GM10847 (cell line): ENCODE results near the gene TNS1.

Experiments used
- POLR2A ChIP-seq: IDR thresholded peaks from 2 replicates; pipeline ENCODE4 v1.6.1; 2011; ENCODE audit not compliant: insufficient read length; ENCODE audit errors: extremely low read depth

The TNS1 gene

DNA sequence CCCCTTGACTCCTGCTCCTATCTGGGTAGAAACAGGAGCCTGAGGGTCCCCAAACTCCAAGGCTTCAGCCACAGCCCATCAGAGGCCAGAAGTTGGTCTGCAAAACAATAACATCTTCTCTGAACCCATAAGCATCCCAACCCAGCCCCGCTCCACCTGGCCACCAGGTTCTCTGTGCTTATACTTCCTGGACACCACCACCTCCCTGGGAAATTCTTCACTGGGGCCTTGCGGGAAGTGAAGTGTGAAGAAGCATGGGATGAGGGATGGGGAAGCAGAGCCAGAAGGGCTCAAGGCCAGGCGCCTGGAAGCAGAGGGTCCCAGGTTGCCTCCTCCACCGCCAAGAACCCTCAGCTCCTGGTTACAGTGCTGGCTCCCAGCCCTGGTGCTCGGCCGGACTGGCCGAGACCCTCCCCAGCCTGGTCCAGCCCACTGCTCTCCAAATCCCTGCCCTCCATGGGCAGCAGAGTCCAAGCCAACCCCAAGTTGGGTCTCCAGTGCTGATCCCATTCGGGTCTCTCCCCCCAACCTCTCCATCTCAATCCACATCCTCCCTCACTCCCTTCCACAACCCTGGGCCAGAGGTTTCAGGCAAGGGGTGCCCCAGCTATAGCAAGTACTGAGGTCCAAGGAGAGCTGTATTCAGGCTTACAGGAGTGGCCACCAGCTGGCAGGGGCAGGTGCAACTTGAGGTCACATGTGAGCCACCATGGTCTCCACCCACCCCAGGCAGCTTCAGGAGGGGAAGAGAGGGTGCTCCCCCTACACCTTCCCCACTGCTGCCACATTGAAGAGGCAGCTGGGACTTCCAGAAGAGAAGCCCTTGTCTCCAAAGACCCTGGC is 60.7 kb downstream of the TNS1 start:
- TF ChIP-seq POLR2A = no peak

GRCh38 chr2:217941339-217941738 is 61.5 kb downstream of the TNS1 start:
- no peak for TF ChIP-seq POLR2A

GRCh38 chr2:217940261-217941220 is 62.3 kb downstream of the TNS1 start:
- no peak for TF ChIP-seq POLR2A

- TF ChIP-seq POLR2A = no peak
Observed at GRCh38 chr2:217939629-217940245, 63.1 kb downstream of the TNS1 start.

DNA sequence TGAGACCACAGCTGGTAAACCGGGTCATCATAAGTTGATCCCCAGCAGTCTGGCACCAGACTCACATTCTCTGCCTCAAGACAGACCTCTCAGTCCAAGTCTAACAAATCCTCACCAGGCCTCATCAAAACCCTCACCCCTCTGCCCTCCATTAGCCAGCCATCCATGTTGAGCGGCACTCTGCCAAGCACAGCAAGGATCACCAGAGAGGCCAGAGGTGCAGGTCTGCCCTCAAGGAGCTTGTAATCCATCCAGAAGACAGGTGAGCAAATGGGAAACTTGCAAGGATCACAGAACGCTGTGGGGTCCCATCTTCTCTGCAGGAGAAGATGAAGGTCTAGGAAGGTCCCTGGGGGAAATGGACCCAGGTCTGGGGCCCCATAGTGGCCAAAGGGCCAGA is 63.6 kb downstream of the TNS1 start:
- TF ChIP-seq POLR2A = no peak

GRCh38 chr2:217938036-217938435 is 64.8 kb downstream of the TNS1 start:
- TF ChIP-seq POLR2A = no peak

DNA sequence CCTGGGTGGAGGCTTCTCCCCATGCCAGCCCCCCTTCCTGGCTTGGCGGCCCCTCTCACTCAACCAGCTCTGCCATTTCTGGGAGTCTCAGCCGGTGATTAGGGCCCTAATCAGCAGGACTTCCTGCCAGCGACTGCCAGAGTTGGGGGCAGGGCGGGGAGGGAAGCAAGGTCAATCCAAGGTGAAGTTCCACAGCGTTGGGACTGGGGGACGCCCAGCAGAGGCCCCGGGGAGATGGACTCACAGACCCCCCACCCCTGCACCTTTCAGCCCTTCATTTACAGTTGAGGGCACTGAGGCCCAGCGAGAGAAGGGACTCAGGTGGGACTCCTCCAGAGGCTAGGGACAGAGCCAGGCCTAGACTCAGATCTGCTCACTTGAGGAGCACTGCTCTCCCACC is 65.3 kb downstream of the TNS1 start:
- no peak for TF ChIP-seq POLR2A

- TF ChIP-seq POLR2A = no peak
Observed at GRCh38 chr2:217936952-217937351, 65.8 kb downstream of the TNS1 start.

GRCh38 chr2:217935901-217936684 is 66.7 kb downstream of the TNS1 start:
- no peak for TF ChIP-seq POLR2A

DNA sequence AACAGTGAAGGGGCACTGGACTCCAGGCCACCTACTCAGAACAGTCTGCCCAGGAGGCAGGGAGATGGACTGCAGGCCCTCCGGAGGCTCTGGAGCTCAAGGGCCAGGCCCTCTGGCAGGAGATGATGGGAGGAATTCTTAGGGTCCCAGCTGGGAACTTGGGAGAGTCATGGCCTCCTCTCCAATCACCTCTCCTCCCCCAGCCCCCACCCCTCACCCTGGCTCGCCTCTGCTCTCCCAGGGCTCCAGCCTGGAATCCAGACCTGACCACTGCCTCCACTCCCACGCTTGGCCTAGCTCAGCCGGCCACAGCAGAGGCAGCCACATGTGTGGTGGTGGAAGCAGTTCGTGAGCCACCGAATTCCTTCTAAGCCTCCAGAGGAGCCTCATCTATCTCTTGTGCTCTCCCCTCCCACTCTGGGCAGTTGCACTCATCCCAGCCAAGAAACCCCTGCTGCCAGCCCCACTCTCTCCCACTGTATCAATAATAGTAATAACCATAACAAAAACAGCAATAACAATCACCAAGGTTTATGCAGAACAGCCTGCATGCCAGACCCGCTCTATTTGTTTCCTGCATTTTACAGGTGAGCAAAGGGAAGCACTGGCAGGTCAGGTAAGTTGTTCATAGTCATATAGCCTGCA is 67.4 kb downstream of the TNS1 start:
- TF ChIP-seq POLR2A = no peak

GRCh38 chr2:217934321-217935131 is 68.3 kb downstream of the TNS1 start:
- TF ChIP-seq POLR2A = no peak

- TF ChIP-seq POLR2A = no peak
Observed at GRCh38 chr2:217933617-217933993, 69.2 kb downstream of the TNS1 start.

DNA sequence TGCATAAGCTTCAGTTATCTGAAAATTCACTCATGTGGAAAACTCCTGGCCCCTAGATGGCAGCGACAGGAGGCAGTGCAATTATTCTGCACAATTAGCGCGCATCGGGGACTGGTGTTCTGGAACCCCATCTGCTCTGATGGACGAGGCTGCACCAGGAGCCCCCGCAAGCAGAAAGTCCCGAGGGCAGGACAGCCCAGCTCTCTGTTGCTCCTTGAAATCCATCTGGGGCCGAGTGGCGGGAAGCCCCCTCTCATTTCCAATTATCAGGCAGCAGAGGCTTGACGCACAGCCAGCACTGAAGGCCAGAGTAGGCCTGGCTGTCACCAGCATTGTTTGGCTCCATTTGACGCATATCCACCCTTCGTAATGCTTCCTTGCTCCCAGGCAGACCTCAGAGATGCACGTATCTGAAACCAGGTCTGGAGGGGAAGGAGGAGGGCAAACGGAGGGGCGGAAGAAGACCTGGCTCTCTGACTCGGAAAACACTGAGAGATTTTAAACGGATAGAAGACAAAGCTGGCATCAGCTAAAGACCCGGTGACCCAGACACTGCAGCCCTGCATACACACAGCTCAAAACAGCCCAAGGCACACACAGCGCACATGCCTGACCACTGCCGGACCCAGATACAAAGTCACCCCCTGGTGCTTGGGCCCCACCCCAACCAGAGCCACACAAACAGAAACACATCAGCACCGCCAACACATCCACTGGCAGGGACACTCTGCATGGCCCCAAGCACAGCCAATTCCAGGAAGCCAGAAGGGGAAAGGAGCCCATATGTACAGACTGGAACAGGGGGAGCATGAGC is 69.8 kb downstream of the TNS1 start:
- TF ChIP-seq POLR2A = no peak
